Brain microvascular endothelial cell (primary cell): Measurements from ENCODE around the gene TMEM143.
"Not testable (repeated sequence)": the region's sequence is repeated elsewhere in the genome, so short reads cannot be mapped to it uniquely, and the experiment has no call there.

Source experiments
- DNase-seq: peaks from one replicate; pipeline ENCODE4 v3.0.0-alpha.2; 2020
- H3K27ac ChIP-seq: fragments of 250-450 bp; sonication (Bioruptor Pico); 2 replicates; pipeline ENCODE4 v1.5.1; 2020; ENCODE audit warnings: mild to moderate bottlenecking, moderate library complexity
- H3K27me3 ChIP-seq: fragments of 250-450 bp; sonication (Bioruptor Pico); replicated peaks from 2 replicates; pipeline ENCODE4 v1.5.1; 2020; ENCODE audit warnings: mild to moderate bottlenecking
- H3K36me3 ChIP-seq: fragments of 250-450 bp; sonication (Bioruptor Pico); replicated peaks from 2 replicates; pipeline ENCODE4 v1.5.1; 2020; ENCODE audit warnings: mild to moderate bottlenecking
- H3K4me3 ChIP-seq: 2 replicates; pipeline ENCODE4 v1.5.1; 2011; ENCODE audit warnings: low read depth, mild to moderate bottlenecking, control low read depth, low read length, moderate library complexity
- in situ Hi-C: cut with HindIII; loops from 2 replicates; pipeline ENCODE4 v1.10.0; 2017; ENCODE audit warnings: low sequenced_read_pairs, low pct_ligation_motif_present
- TF ChIP-seq, protein P1 (sequence below): IDR thresholded peaks from 2 replicates; pipeline ENCODE4 v1.5.1; 2011; ENCODE audit warnings: low read depth, mild to moderate bottlenecking, moderate library complexity, low read length, control low read depth, inconsistent platforms; ENCODE audit errors: missing control alignments

TMEM143 gene

DNA sequence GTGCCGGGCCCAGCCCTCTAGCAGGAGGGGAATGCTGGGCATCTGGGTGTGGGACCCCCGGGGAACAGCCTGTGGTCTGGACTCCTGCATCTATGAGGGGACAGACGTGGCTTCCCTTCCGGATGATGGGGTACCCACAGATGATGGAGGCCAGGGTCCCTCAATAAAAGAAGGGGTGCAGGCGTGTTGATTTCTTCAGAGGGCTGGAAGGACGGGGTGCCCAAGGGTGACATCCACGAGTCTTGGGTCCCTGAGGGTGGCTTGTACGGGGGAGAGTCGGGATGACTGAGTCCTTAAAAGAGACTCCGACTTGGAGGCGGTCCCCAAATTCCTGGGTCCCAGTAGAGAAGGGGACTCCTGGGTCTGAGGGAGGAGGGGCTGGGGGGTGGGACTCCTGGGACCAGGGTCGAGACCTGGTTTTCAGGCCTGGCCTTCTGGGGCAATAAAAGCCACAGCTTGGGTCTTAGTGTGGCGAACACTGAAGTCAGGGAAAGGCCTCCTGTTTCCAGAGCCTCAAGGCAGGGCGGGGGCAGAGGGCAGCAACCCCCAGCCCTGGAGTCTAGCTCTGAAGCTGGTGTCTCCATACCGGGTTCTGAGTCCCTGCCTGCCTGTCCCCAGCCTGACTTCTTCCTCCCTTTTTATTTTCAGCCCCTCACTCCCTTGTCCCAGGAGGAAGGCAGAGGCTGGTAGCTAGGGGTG is 29.3 kb upstream of the TMEM143 start:
- DNase-seq, result no peak
- H3K4me3 ChIP-seq, result no peak overlapping the region
- no peak overlapping the region for H3K27ac ChIP-seq
- peaks cover 8% of the 10 kb centered on the region for H3K27me3 ChIP-seq
- in situ Hi-C loops, result no loop called here
- H3K36me3 ChIP-seq, result peaks cover 11% of the 10 kb centered on the region
- TF ChIP-seq, protein P1, sequence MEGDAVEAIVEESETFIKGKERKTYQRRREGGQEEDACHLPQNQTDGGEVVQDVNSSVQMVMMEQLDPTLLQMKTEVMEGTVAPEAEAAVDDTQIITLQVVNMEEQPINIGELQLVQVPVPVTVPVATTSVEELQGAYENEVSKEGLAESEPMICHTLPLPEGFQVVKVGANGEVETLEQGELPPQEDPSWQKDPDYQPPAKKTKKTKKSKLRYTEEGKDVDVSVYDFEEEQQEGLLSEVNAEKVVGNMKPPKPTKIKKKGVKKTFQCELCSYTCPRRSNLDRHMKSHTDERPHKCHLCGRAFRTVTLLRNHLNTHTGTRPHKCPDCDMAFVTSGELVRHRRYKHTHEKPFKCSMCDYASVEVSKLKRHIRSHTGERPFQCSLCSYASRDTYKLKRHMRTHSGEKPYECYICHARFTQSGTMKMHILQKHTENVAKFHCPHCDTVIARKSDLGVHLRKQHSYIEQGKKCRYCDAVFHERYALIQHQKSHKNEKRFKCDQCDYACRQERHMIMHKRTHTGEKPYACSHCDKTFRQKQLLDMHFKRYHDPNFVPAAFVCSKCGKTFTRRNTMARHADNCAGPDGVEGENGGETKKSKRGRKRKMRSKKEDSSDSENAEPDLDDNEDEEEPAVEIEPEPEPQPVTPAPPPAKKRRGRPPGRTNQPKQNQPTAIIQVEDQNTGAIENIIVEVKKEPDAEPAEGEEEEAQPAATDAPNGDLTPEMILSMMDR, result no peak

DNA sequence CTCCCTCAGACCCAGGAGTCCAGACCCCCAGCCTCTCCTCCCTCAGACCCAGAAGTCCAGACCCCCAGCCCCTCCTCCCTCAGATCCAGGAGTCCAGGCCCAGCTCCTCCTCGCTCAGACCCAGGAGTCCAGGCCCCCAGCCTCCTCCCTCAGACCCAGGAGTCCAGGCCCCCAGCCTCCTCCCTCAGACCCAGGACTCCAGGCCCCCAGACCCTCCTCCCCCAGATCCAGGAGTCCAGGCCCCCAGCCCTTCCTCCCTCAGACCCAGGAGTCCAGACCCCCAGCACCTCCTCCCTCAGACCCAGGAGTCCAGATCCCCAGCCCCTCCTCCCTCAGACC is 28.2 kb upstream of the TMEM143 start:
- H3K27me3 ChIP-seq, DNase-seq, H3K4me3 ChIP-seq, H3K27ac ChIP-seq, in situ Hi-C loops: not testable (repeated sequence)
- peaks cover 19% of the 10 kb centered on the region for H3K36me3 ChIP-seq

- Histone ChIP-seq H3K4me3 (peak within 1 kb of the TSS; percentile 94), H3K27ac (peak within 1 kb of the TSS; percentile 95), H3K27me3 (peaks cover 8% of the 10 kb centered on the region), H3K36me3 (peaks cover 24% of the 10 kb centered on the region)
- TF ChIP-seq, protein P1, result peak; percentile 96
- peak; percentile 39 for DNase-seq
- in situ Hi-C loops, result no loop called here
Observed at GRCh38 chr19:48391100-48392005, 27.6 kb upstream of the TMEM143 start, which contains the start of gene KDELR1. Gene KDELR1, minus strand, starts transcription at chr19:48391551. Its CDS starts 193 bp downstream, at chr19:48391358.

DNA sequence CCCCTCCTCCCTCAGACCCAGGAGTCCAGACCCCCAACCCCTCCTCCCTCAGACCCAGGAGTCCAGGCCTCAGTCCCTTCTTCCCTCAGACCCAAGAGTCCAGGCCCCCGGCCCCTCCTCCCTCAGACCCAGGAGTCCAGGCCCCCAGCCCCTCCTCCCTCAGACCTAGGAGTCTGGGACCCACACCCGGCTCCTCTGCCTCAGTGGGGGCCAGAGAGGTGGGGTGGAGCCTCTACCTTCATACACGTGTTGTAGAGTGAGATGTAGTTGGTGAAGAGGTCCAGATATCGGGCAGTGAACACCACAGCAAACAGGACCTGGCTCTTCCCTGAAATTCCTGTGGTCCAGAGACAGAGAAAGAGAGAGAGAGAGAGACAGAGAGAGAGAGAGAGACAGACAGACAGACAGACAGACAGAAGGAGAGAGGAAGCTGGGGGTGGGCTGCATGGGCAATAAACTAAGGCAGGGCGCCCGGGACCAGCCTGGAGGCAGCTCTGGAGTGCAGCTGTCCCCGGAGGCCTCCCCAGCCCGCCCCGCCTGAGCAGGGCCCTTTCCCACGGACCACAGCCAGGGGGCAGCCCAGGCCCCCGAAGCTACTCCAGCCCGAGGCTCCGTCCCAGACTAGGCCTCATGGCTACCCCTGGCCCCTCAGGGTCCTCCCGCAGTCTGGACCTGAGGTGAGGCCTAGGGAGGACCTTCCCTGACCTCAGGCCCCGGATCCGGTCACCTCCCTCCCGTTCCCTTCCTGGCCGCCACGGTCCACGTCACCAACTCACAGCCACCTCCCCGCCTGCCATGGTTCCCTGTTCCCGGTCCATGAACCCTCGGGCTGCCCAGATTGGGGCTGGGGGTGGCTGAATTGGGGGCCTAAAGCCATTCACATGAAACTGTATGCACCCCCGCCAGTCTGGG is 26.7 kb upstream of the TMEM143 start:
- TF ChIP-seq, protein P1, result peak; percentile 87
- DNase-seq, result peak; percentile 54
- H3K36me3 ChIP-seq, result peaks cover 30% of the 10 kb centered on the region
- peaks cover 8% of the 10 kb centered on the region for H3K27me3 ChIP-seq
- peak overlapping the region; percentile 95 for H3K27ac ChIP-seq
- H3K4me3 ChIP-seq, result peak overlapping the region; percentile 94
- in situ Hi-C loops, result no loop called here

GRCh38 chr19:48386981-48387380 is 23.2 kb upstream of the TMEM143 start:
- in situ Hi-C loops, result no loop called here
- Histone ChIP-seq H3K4me3 (no peak overlapping the region), H3K36me3 (peaks cover 62% of the 10 kb centered on the region), H3K27me3 (no peaks in the 10 kb centered on the region), H3K27ac (no peak overlapping the region)
- TF ChIP-seq, protein P1, result no peak
- DNase-seq, result no peak
